GM12864 (cell line): ENCODE measurements around the gene SUPT4H1.

Experiments
- DNase-seq: peaks from one replicate; pipeline ENCODE4 v3.0.0-alpha.2; 2011; ENCODE audit warnings: low read depth
- H3K4me3 ChIP-seq: 2 replicates; pipeline ENCODE4 v1.5.1; 2011; ENCODE audit warnings: mild to moderate bottlenecking, low read depth, low read length, control low read depth
- TF ChIP-seq, protein P1 (sequence below): IDR thresholded peaks from 2 replicates; pipeline ENCODE4 v1.5.1; 2011; ENCODE audit warnings: low read depth, mild to moderate bottlenecking, moderate library complexity, low read length, control low read depth, inconsistent platforms; ENCODE audit errors: missing control alignments

SUPT4H1 gene

DNA sequence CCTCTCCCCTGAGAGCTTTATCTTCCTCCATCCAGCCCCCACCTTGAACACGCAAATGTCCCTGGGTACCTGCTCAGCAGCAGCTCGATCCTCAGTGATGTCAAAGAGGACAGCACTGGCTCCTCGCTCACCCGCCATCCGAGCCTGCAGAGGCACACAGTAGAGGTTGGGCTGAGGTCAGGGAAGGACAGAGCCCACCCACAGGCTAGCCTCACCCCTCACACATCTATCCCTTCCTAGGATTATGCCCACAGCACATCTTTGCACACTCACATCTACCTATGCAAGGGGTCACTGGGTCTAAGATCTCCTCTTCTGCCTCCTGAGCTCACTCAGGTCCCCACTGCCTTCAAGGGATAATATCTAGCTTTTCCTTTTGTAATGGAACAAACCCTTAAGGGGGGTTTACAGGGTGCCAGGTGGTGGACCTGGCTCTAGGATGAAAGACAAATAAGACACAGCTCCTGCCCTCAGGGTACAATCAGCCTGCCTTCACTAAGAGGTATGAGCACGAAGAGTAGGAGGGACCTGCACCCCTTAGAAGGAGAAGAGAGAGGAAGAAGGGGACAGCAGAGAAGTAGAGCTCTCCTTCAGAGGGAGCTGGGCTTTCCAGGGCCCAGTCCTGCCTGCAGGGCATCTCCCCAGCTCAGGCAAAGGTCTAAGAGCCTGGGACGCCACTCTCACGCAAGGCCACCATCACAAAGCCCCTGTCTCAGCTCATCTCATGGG is 11.6 kb upstream of the SUPT4H1 start:
- H3K4me3 ChIP-seq: no peak overlapping the region
- TF ChIP-seq, protein P1, sequence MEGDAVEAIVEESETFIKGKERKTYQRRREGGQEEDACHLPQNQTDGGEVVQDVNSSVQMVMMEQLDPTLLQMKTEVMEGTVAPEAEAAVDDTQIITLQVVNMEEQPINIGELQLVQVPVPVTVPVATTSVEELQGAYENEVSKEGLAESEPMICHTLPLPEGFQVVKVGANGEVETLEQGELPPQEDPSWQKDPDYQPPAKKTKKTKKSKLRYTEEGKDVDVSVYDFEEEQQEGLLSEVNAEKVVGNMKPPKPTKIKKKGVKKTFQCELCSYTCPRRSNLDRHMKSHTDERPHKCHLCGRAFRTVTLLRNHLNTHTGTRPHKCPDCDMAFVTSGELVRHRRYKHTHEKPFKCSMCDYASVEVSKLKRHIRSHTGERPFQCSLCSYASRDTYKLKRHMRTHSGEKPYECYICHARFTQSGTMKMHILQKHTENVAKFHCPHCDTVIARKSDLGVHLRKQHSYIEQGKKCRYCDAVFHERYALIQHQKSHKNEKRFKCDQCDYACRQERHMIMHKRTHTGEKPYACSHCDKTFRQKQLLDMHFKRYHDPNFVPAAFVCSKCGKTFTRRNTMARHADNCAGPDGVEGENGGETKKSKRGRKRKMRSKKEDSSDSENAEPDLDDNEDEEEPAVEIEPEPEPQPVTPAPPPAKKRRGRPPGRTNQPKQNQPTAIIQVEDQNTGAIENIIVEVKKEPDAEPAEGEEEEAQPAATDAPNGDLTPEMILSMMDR: no peak
- no peak for DNase-seq

DNA sequence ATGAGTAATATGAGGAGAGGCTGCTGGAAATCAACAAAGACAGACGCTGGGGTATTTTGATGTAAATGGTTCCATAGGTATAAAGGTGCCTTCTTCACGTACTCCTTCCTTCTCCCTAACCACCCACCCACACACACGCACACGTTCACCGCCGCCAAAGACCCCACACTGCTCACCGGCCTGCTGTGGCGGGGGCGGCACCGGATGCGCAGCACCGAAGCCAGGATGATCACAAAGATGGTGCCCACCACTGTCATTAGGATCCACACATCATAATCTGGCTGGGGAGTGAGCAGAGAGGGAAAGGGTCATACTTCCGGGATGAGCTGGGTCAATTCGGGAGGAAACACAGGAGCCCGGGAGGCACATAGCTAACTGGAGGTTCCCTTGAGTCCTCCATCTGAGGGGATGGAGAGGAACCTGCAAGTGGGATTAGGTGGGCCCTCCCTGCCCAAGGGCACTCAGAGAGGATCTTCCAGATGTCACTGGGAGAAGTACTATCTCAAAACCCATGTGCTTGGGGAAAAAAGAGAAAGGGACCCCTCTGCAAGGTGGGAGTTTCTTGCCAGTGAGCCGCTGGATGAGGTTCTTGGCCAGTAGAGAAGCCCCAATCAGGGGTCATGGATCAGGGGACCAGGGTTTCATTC is 10.5 kb upstream of the SUPT4H1 start:
- TF ChIP-seq, protein P1: no peak
- H3K4me3 ChIP-seq: no peak overlapping the region
- DNase-seq: no peak

DNA sequence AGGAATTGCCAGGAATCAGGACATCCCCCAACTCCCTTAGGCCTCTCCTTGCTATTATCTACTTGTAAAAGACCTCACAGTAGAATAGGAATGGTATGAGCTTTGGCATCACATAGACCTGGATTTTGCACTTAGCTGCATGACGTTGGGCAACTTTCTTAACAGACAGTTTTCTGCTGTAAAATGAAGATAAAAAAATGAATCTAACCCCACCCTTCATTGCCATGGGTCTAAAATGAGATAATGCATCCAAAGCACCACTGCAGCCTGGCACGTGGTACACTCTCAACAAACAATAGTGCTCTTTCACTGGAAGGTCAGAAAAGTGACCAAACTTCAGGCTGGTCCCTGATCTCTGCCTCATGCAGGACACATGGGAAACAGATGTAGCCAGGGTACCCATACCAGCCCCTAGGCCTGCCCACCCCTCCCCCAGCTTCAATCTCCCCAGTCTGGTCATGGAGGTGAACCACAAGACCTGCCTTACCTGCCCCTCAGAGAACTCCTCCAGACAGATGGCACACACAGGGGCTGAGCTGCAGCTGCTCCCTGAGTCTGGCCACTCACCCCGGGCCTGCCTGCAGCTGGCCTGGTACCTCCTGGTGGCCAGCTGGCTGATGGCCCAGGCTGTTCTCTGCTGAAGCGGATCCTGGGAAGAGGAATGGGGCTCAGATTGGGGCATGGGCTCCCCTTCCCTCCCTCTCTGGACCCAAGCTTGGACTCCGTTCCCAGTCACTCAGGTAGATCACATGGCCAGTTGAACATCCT is 8.5 kb upstream of the SUPT4H1 start:
- no peak overlapping the region for H3K4me3 ChIP-seq
- TF ChIP-seq, protein P1: no peak
- no peak for DNase-seq

DNA sequence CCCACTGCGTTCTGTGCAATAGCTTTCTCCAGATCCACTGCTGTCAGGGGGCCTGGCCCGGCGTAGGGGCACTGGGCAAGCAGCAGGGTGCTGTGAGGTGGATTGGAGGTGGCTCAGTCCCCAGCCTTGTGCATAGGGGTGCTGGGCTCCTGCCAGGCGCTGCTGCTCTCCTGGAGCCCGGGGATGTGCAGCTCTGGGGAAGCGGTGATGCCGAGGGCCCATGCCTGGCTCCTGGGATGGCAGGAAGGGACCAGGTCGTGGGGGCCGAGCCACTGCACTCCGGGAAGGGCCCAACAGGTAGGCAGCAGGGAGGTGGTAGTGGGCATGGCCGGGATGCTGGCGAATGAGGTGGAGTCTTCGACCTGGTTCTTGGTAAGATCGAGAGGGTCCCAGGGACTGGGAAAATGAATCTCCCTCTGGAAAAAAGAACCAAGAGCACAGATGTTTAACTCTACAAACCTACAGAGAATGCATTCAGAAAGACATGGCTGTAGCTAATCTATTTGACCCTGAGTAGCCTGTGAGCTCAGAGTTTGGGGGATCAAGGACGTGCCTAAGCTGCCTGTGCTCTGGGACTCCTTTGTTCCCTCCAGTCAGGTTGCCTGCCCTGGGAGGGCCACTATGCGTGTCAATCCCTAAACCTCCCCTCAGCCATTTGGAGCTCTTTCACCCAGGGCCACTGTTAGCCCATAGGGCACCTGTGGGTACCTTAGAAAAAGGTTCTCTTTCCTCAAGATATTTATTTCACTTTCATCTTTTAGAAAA is 6.6 kb upstream of the SUPT4H1 start:
- TF ChIP-seq, protein P1: no peak
- no peak for DNase-seq
- no peak overlapping the region for H3K4me3 ChIP-seq

DNA sequence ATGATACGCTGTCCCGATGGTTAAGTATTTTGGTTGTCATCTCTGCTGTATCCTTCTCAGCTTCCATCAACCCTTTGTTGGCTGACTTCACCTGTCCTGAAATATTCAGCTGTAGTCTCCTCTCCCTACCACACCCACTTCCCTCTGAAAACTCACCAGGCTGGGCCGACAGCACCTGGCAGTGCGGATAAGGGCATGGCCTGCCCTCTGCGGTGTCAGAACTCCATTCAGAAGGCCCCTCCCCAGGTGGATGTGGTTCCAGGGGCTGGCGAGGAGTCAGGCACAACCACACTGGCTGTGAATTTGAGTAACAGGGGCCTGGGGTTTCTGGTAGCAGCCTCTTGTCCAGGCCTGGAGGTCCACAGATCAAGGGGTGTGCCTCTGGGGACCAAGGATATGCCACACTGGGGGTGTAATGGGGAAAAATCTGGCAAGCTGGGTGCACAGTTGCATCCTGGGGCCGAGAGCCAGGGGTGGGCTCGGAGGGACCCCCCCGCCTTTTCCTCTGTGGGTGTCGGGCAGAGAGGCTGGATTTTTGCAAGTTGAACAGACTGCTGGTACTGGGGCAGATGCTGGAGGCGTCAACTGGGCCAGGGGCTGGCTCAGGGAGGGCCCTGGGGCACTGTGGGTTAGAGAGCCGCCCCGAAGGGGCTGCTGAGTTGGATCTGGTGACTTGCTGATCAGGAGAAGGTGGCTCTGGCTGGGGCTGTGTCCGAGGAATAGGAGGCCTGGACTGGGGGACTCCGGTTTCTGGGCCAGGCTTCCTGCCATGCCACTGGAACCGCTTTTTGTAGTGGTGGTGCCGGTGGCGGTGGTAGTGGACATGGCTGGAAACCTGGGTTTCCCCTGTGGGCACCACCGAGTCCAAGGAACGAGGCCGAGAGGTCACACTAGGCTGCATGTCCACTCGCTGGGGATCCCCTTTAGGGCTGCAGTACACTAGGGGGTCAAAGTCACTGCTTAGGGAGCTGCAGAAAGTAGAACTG is 5.6 kb upstream of the SUPT4H1 start:
- TF ChIP-seq, protein P1: no peak

DNA sequence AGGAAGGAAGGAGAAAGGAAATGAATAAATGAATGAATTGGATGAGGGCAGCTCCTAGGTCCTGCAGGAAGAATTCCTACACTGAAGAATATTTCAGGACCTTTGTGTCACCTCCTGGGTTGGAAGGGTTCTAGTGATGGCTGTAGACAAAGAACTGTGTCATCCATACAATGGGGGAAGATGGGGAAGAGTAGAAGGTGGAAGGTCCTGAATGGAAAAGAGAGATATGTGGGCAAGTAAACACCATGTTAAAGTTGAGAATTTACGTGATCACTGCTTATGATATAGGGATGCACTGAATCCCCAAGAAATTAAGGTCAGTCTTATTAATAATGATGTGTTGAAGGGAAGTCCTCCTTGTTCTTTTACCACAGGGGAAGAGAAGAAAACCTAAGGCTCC is 4.2 kb upstream of the SUPT4H1 start:
- no peak for DNase-seq
- H3K4me3 ChIP-seq: no peak overlapping the region
- TF ChIP-seq, protein P1: no peak

More for the DNA sequence above, 5.6 kb upstream of the SUPT4H1 start:
- no peak for DNase-seq
- H3K4me3 ChIP-seq: no peak overlapping the region
